Ramos (cell line): ENCODE data around the gene BARX2.
"Not testable (repeated sequence)": the region's sequence is repeated elsewhere in the genome, so short reads cannot be mapped to it uniquely, and the experiment has no call there.

Experiments
- in situ Hi-C: fragments of 300-500 bp; cut with MboI; formaldehyde crosslinking; loops from one replicate; pipeline ENCODE4 v1.14.3; 2022; ENCODE audit warnings: low sequenced_read_pairs; ENCODE audit not compliant: unreplicated experiment

Gene BARX2, protein sequence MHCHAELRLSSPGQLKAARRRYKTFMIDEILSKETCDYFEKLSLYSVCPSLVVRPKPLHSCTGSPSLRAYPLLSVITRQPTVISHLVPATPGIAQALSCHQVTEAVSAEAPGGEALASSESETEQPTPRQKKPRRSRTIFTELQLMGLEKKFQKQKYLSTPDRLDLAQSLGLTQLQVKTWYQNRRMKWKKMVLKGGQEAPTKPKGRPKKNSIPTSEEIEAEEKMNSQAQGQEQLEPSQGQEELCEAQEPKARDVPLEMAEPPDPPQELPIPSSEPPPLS

DNA sequence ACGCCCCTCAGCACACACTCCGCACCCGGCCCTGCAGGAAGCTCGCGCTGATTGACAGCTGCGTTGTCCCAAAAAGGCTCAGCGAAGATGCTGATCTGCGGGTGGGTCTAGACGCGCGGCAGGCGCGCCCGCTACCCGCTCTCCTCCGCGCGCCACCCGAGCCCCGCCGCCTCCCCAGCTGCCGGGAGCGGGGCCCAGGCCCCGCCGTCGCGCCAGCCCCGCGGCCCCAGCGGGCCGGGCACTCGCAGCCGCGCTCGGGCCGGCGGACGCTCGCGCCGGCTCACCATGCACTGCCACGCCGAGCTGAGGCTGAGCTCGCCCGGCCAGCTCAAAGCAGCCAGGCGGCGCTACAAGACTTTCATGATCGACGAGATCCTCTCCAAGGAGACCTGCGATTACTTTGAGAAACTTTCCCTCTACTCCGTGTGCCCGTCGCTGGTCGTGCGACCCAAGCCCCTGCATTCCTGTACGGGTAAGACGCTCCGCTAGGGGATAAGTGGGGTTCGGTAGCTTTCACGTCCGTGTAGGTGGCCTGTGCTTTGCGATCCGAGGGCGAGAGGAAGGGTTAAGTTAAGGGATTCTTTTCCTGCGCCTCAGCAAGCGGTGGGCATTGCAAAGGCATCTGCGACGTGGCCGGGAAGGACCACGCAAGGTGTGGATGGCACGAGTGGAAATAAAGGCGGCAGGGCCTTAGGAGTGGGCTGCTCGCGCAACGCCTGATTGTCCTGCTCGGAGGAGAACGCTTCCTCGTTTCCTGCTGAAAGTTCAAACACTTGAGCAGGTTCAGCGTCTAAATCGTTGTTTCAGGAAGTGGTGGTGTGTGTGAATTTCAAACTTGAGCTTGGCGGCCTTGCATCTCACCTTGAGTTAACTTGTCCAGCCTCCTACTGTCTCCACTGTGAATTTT is at the start of gene BARX2:
TSS of gene BARX2 (plus strand) at position 98 of the 907 bp plus-strand sequence. CDS start at position 286, 188 bp downstream.
- in situ Hi-C loops: no loop called here

DNA sequence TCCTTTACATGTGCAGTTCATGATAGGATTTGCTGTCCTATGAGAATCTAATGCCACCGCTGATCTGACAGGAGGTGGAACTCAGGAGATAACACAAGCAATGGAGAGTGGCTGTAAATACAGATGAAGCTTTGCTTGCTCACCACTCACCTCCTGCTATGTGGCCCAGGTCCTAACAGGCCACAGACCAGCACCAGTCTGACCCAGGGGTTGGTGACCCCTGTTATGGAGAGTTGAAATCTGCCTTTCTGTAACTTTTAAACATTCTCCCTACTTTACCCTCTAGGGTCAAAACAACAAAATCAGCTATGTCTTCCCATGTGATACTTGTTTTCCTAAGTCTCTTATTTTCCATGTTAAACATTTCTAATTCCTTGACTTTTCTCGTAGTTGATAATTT is 48.7 kb upstream of the BARX2 start:
- in situ Hi-C loops: no loop called here

DNA sequence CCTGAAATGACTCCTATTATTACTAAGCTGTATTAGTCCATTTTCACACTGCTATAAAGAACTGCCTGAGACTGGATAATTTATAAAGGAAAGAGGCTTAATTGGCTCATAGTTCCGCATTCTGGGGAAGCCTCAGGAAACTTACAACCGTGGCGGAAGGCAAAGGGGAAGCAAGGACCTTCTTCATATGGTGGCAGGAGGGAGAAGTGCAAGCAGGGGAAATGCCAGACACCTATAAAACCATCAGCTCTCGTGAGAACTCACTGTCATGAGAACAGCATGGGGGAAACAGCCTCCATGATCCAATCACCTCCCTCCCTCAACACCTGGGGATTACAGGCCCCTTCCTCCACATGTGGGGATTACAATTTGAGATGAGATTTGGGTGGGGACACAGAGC is 47.9 kb upstream of the BARX2 start:
- in situ Hi-C loops: not testable (repeated sequence)

DNA sequence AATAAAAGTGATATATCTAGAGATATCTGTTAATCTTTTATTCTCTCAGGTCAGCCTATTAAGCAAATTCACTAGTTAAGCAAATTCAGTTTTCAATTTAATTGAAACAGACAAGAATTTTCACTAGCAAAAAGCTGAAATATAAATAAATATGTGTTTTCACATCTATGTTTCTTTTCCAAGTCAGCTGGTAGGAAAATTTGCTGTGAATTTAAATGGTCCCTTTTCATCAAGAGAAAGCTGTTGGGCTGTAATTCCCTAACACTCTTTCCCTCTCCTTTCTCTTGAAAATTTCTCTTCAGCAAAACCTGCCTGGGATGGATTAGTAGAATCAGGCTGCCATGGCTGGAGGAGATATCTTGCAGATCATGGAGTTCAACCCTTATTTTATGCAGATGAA is 46.9 kb upstream of the BARX2 start:
- in situ Hi-C loops: no loop called here

DNA sequence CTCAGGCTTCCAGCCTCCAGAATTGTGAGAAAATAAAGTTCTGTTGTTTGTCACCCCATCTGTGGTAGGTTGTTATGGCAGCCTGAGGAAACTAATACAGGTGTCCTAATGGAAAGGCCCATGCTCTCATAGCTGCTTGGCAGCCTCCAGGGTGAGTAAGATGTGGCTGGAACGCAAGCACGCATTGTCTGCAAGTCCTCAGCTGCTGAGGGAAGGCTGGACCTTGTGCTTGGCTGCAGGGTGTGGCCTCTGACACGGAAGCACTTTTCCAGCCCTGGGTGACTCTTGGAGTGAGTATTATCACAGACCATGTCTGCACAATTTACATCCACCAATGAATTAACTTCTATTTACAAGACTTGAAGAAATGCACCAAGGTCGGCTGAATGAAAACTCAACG is 44.4 kb upstream of the BARX2 start:
- in situ Hi-C loops: no loop called here

DNA sequence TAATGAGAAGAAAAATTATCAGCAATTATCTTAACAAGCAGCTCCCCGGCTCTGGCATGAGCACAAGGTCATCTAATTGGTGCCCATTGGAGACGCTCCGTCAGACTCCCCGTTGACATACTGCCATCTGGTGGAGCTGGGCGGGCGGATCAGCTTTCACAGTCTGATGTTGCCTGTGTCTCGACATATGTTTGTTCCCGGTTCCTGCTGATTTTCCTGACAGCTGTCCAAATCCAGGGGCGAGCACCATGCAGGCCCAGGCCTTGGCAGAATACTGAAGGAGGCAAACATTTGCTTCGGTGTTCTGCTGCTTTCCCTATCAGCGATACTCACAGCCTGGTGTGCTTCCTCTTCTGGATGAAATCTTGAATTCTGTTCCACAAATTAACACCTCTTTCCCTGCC is 43.8 kb upstream of the BARX2 start:
- in situ Hi-C loops: no loop called here

DNA sequence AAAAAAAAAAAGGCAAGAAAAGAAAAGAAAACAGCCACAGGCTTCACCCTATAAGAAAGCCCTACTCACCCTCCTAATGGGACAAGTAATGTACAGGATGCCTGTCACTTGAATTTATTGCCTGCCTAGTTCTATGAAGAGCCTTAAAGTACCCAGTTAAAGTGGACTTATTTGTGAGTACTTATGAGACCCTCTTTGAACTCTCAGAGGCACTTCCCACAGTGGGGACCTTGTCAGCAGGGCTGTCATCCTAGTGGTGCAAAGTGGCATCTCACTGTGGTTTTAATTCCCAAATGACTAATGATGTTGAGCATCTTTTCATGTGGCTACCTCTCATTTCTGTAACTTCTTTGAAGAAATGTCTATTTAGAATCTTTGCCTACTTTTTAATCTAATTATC is 41.8 kb upstream of the BARX2 start:
- in situ Hi-C loops: no loop called here

DNA sequence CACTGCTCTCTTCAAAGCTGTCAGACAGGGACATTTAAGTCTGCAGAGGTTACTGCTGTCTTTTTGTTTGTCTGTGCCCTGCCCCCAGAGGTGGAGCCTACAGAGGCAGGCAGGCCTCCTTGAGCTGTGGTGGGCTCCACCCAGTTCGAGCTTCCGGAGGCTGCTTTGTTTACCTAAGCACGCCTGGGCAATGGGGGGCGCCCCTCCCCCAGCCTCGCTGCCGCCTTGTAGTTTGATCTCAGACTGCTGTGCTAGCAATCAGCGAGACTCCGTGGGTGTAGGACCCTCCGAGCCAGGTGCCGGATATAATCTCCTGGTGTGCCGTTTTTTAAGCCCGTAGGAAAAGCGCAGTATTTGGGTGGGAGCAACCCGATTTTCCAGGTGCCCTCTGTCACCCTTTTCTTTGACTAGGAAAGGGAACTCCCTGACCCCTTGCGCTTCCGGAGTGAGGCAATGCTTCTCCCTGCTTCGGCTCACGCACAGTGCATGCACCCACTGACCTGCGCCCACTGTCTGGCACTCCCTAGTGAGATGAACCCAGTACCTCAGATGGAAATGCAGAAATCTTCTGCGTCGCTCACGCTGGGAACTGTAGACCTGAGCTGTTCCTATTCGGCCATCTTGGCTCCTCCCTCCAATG is 31.2 kb upstream of the BARX2 start:
- in situ Hi-C loops: not testable (repeated sequence)

DNA sequence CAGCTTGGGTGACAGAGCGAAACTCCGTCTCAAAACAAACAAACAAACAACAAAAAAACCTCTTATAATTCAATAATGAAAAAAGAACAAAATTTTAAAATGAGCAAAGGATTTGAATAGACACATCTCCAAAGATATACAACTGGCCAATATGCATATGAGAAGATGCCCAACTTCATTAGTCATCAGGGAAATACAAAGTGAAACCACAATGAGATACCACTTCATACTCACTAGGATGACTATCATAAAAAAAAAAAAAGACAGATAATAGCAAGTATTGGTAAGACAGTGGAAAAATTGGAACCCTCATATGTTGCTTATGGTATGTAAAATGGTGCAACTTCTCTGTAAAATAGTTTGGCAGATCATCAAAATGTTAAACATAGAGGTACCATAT is 28.7 kb upstream of the BARX2 start:
- in situ Hi-C loops: no loop called here

DNA sequence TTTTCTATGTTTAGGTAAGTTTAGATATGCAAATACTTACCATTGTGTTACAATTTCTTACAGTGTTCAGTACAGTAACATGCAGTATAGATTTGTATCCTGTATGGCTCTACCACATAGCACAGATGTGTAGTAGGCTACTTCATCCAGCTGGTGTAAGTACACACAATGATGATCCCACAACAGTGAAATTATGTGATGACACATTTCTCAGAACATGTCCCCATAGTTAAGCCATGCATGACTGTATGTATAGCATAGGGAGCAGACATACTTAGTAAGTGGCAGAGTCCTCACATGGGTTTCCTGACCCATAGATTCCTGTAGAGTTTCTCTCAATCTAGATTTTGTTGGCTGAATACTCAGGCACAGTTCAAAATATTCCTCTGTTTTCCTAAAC is 26.8 kb upstream of the BARX2 start:
- in situ Hi-C loops: no loop called here

DNA sequence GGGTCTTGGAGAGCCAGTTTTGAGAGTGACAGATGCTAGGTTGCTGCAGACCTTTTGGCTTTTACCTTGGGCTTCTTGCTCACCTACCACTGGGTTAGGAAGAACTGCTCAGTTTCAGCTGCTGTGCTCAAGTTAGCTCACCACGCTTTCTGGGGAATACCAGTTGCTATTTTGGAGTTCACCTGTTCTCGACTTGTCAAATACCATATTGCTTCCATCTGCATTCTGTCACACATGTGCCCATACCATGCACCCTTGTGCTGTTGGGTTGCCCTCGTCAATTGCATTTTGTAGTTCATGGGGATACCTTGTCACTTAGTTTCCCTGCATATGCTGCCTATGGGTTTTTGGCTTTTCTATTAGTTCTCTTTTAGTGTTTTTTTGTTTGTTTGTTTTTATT is 23.0 kb upstream of the BARX2 start:
- in situ Hi-C loops: no loop called here

DNA sequence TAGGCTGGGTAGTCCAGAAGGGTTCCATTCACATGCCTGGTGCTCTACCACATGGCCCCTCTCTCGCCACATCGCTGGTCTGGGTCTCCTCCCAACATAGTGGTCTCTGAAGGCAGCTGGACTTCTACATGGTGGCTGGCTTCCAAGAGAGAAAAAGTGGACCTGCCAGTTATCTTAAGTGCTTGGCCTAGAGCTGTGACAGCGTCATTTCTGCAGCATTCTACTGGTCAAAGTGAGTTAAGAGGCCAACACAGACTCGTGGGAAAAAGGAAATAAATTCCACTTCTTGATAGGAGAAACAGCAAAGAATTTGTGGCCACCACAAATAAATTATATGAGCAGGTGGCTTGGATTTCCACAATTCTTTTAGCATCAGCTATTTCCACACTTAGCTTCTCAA is 21.0 kb upstream of the BARX2 start:
- in situ Hi-C loops: no loop called here

DNA sequence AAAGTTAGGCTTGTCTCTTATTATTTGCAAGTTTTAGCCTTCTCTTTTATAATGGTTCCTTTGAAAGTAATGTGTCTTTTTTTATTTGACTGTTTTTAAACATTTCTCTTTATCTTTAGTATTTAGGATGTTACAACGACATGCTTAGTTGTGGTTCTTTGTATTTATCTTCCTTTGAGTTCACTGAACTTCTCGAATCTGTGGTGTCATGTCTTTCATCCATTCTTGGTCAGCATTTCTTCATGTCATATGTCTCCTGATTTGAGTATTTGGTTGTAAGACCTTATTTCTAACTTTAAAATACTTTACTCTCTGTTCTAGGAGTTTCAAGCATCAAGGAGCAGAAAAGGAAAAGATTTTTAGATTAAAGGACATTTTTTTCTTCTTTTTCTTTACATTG is 15.9 kb upstream of the BARX2 start:
- in situ Hi-C loops: loop anchor here (10.0 kb wide), 1 partner anchor 385 kb away; no protein-coding TSS in a partner anchor

DNA sequence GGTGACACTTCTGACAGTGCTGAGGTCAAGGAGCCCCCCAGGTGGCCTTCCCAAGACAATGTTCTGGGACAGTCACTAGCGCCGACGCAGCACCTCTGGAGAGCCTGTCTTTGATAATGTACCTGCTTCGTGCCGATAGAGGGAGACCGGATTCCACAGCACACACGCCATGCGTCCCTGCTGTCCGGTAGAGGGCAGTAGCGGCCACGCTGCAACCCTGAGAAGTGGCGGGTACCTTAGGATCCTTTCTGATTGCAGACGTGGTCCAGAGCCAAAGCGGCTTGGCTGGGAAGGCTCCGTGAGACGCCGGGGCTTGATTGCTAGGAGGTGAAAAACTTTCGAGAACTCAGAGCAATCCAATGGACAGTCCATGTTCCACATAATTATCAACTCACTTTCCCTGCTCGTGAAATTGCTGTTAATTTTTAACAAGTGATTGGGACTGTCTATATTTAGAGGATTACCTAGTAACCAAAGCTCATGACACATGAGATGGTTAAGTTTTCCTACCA is 11.4 kb upstream of the BARX2 start:
- in situ Hi-C loops: loop anchor here (10.0 kb wide), 1 partner anchor 381 kb away; no protein-coding TSS in a partner anchor

DNA sequence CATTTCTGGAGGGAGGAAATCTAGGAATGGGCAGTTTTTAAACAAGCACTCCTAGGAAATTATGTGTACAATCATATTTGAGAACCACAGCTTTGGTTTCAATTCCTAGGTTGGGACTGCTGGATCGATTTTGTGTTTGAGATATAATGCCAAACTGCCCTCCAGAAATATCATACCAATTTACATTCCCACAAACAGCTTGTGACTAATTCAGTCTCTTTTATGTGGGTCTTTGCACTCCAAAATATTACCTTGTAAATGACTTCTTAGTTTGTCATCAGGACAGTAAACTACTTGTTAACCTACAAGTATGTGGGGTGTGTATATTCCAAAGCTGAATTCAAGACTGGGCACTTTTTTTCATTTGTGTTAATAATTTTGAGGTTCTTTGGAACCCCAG is 9.8 kb upstream of the BARX2 start:
- in situ Hi-C loops: loop anchor here (10.0 kb wide), 1 partner anchor 379 kb away; no protein-coding TSS in a partner anchor

DNA sequence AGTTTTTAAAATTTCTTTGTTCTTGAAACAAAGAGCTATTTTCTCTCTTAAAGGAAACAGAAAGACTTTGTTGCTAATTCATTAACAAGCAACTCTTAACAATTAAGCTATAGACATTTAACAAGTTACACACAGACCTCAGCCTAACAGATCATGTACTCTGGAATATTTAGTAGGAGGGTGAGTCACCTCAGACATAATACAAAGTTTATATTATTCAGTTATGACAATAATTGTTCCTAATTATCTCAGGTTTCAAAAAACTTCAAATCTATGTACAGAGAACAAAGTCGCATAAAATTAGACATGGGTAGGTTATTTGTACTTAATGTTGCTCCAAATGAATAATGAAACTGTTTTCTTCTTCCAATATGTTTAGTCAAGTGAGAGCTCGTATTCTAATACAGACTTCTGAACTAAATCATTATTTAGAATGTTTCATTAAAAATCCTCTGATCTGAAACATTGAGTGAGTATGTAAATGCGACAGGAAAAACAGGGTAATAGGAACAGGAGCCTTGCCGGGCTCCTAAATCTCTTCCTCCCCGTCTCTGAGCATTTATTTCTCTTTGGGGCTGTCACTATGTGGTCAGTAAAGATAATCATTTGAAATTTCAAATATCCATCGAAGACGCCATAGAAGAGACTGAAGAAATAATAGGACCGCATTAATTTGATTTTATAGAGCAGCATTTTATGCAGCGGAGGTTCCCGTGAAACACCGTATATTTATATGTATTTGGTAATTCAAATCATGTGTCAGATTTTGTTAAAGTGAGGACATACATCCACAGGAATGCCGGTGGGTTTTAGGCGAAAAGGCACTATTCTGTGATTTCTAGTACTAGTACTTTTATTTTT is 8.7 kb upstream of the BARX2 start:
- in situ Hi-C loops: loop anchor here (10.0 kb wide), 1 partner anchor 378 kb away; no protein-coding TSS in a partner anchor

DNA sequence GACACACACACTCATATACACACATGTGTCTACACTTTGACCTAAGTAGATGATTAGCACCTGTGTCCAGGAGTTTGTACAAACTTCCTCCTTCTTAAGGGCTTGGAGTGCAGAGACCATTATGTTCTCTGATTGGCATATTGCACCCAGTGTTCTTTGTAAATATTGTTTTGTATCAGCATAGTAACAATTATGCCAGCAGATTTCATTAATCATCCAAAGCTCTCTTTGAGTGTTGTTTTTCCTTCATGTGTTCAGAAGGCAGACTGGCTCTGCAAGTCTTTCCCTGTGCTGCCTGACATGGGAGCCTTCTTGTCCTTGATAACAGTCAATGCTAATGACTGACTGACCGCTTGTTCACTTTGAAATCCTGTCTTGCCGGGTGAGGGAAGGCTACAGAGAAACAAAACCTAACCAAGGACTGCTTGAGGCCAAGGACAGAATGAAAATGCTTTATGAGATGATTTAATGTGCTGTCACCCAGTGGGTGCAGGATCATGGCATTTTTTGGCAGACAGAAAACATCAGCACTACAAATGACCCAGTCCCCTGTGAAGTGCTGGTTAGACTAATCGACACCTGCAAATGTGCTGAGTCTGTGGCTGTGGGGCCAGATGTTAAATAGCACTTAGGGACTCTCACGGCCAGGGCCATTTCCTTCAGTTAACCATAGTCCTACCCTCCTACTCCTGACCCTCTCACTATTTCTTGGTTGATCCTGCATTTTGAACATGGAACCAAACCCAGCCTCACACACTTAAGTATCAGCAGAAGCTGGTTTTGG is 6.6 kb upstream of the BARX2 start:
- in situ Hi-C loops: loop anchor here (10.0 kb wide), 1 partner anchor 376 kb away; no protein-coding TSS in a partner anchor

DNA sequence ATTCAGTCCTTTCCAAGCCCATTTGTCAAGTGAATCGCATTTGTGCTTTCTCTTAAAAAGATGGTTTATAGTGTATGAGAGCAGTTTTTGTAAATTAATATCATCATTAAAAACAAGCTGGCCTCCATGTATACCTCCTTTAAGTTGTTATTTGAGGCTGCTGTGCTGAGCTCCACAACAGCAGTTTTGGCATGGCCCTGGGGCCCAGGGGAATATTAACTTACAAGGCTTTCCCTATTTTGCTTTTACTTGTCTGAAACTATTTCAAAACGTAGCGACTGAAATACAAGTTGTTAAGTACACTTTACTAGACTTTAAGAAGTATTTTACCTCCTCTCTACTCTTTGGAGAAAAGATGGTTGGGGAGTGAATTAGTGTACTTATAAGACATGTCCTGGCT is 4.9 kb upstream of the BARX2 start:
- in situ Hi-C loops: no loop called here
